SW480 (cell line): ENCODE results near the gene ANK3.
A peak's percentile ranks its signal among the peaks of the same experiment; 100 is the strongest.

Source experiments
- DNase-seq: peaks from one replicate; pipeline ENCODE4 v3.0.0-alpha.2; 2016; ENCODE audit warnings: low spot score

ANK3 gene

GRCh38 chr10:60029475-60029874, 360.2 kb downstream of the ANK3 start:
- no peak for DNase-seq

- DNase-seq, result no peak
Measured at GRCh38 chr10:60028081-60028480, 361.6 kb downstream of the ANK3 start.

- no peak for DNase-seq
Measured at GRCh38 chr10:60025279-60025678, 364.4 kb downstream of the ANK3 start.

GRCh38 chr10:60024506-60024905, 365.2 kb downstream of the ANK3 start:
- no peak for DNase-seq

GRCh38 chr10:60023155-60023877, 366.4 kb downstream of the ANK3 start:
- DNase-seq, result no peak

GRCh38 chr10:60021361-60021760, 368.3 kb downstream of the ANK3 start:
- no peak for DNase-seq

- no peak for DNase-seq
Measured at GRCh38 chr10:60016794-60017193, 372.9 kb downstream of the ANK3 start.

- no peak for DNase-seq
Measured at GRCh38 chr10:60009710-60010383, 379.8 kb downstream of the ANK3 start.

- DNase-seq, result no peak
Measured at GRCh38 chr10:60009276-60009675, 380.4 kb downstream of the ANK3 start.

GRCh38 chr10:60008816-60009215, 380.9 kb downstream of the ANK3 start:
- DNase-seq, result no peak

- DNase-seq, result no peak
Measured at GRCh38 chr10:60006062-60006461, 383.6 kb downstream of the ANK3 start.

GRCh38 chr10:60003651-60004523, 385.8 kb downstream of the ANK3 start:
- no peak for DNase-seq

- DNase-seq, result no peak
Measured at GRCh38 chr10:60000747-60001146, 388.9 kb downstream of the ANK3 start.

GRCh38 chr10:59997827-59998525, 391.7 kb downstream of the ANK3 start:
- no peak for DNase-seq

- no peak for DNase-seq
Measured at GRCh38 chr10:59995862-59996261, 393.8 kb downstream of the ANK3 start.

- DNase-seq, result peak; percentile 23
Measured at GRCh38 chr10:59993931-59994330, 395.7 kb downstream of the ANK3 start.

- peak; percentile 75 for DNase-seq
Measured at GRCh38 chr10:59991661-59992060, 398.0 kb downstream of the ANK3 start.

GRCh38 chr10:59991117-59991516, 398.6 kb downstream of the ANK3 start:
- DNase-seq, result no peak

- DNase-seq, result no peak
Measured at GRCh38 chr10:59985639-59986038, 404.0 kb downstream of the ANK3 start.

- no peak for DNase-seq
Measured at GRCh38 chr10:59984415-59984814, 405.3 kb downstream of the ANK3 start.

- no peak for DNase-seq
Measured at GRCh38 chr10:59980356-59980755, 409.3 kb downstream of the ANK3 start.

GRCh38 chr10:59977486-59977885, 412.2 kb downstream of the ANK3 start:
- DNase-seq, result no peak
